PC-9 (cell line): ENCODE results near the gene OBSCN. TPM values are rescaled to one million over a fixed set of nuclear protein-coding genes. Genes with fewer than 3 reads are reported as not detected.

Experiments used
- BruUV-seq: library from RNA; stranded (reverse); fragments of 400-500 nt; replicated peaks from 2 replicates; lab custom pipeline; 2021; lab: Mats Ljungman, UMichigan
- CTCF ChIA-PET: fragments of 300-600 bp; sonication (Branson Sonifier 250); formaldehyde crosslinking; loops from one replicate; lab custom pipeline; 2022; ENCODE audit warnings: antibody characterized with exemption; lab: Charles Lee
- POLR2A ChIA-PET: fragments of 300-600 bp; sonication (Branson Sonifier 250); formaldehyde crosslinking; loops from one replicate; lab custom pipeline; 2022; ENCODE audit warnings: antibody characterized with exemption; ENCODE audit not compliant: unreplicated experiment; lab: Charles Lee
- DNase-seq, 2 experiments: peaks; one replicate each; pipeline versions ENCODE4 v3.0.0 to v3.0.0-alpha.2; 2015 to 2022; ENCODE audit warnings: mixed read lengths in 1 of 2
- H2AFZ ChIP-seq: fragments of 200-600 bp; sonication (generic); 2 replicates; pipeline ENCODE4 v1.8.1; 2017; ENCODE audit warnings: antibody characterized with exemption
- H3F3A ChIP-seq: fragments of 200-600 bp; sonication (generic); 2 replicates; pipeline ENCODE4 v1.8.1; 2017; ENCODE audit warnings: antibody characterized with exemption, mild to moderate bottlenecking, low read depth; ENCODE audit not compliant: insufficient read depth
- H3K27ac ChIP-seq: fragments of 200-600 bp; sonication (generic); 2 replicates; pipeline ENCODE4 v1.6.1; 2016; ENCODE audit warnings: mixed run types
- H3K27me3 ChIP-seq: fragments of 200-600 bp; sonication (generic); 2 replicates; pipeline ENCODE4 v1.6.1; 2016; ENCODE audit warnings: low read depth, mixed run types; ENCODE audit not compliant: insufficient read depth
- H3K36me3 ChIP-seq: fragments of 200-600 bp; sonication (generic); 2 replicates; pipeline ENCODE4 v1.6.1; 2016; ENCODE audit warnings: low read depth, mixed run types
- H3K4me1 ChIP-seq: fragments of 200-600 bp; sonication (generic); replicated peaks from 2 replicates; pipeline ENCODE4 v1.6.1; 2016; ENCODE audit warnings: mixed run types; ENCODE audit not compliant: insufficient read depth
- H3K4me2 ChIP-seq: fragments of 200-600 bp; sonication (generic); 2 replicates; pipeline ENCODE4 v1.6.1; 2017; ENCODE audit warnings: mixed run types
- H3K4me3 ChIP-seq: fragments of 200-600 bp; sonication (generic); 2 replicates; pipeline ENCODE4 v1.6.1; 2016; ENCODE audit warnings: mixed run types
- H3K79me2 ChIP-seq: fragments of 200-600 bp; sonication (generic); 2 replicates; pipeline ENCODE4 v1.6.1; 2017; ENCODE audit warnings: low read depth, mixed run types
- H3K9me2 ChIP-seq: fragments of 200-600 bp; sonication (generic); 2 replicates; pipeline ENCODE4 v1.8.1; 2017; ENCODE audit warnings: mild to moderate bottlenecking; ENCODE audit not compliant: insufficient read depth
- H3K9me3 ChIP-seq: fragments of 200-600 bp; sonication (generic); 2 replicates; pipeline ENCODE4 v1.8.1; 2016; ENCODE audit warnings: low read depth; ENCODE audit not compliant: insufficient read depth
- H4K20me1 ChIP-seq: fragments of 200-600 bp; sonication (generic); 2 replicates; pipeline ENCODE4 v1.8.1; 2017; ENCODE audit not compliant: insufficient read depth
- CTCF ChIP-seq: fragments of 200-600 bp; sonication (generic); conservative IDR thresholded peaks from 2 replicates; pipeline ENCODE4 v1.6.1; 2017; ENCODE audit warnings: mixed run types, antibody characterized with exemption, mild to moderate bottlenecking, moderate library complexity
- EZH2 ChIP-seq: fragments of 200-600 bp; sonication (generic); IDR thresholded peaks from 2 replicates; pipeline ENCODE4 v1.8.0; 2017; ENCODE audit warnings: antibody characterized with exemption, low read depth
- intact Hi-C: fragments of 100-400 bp; cut with micrococcal nuclease; formaldehyde crosslinking; loops from one replicate; pipeline ENCODE4 v1.10.0; 2022; ENCODE audit not compliant: unreplicated experiment
- total RNA-seq: library from RNA; stranded (reverse); gene quantifications from 2 replicates; pipeline ENCODE4 v1.2.3, GENCODE V29; 2021

Gene OBSCN
- total RNA-seq, 1 experiment from 2014 or later: 62.9 TPM

- Histone ChIP-seq H3K79me2 (no peaks in the 10 kb centered on the region), H4K20me1 (no peaks in the 10 kb centered on the region), H2AFZ (no peak overlapping the region), H3K27me3 (no peaks in the 10 kb centered on the region), H3K9me3 (no peaks in the 10 kb centered on the region), H3K27ac (no peak overlapping the region), H3K4me2 (no peak overlapping the region), H3K4me3 (no peak overlapping the region), H3F3A (no peaks in the 10 kb centered on the region), H3K9me2 (no peaks in the 10 kb centered on the region), H3K36me3 (no peaks in the 10 kb centered on the region), H3K4me1 (peaks cover 8% of the 10 kb centered on the region)
- ChIA-PET CTCF (interaction anchor here (1.0 kb wide), 1 partner anchor 364 kb away, joined by 4 read pairs; no protein-coding TSS in a partner anchor), POLR2A (no interaction called here)
- no TSS peak for BruUV-seq
- intact Hi-C loops: no loop called here
- TF ChIP-seq CTCF (no peak), EZH2 (no peak)
- no peak for DNase-seq
Observed at GRCh38 chr1:228362884-228363450, 155.1 kb downstream of the OBSCN start.

- H3K27me3 ChIP-seq: no peaks in the 10 kb centered on the region
- DNase-seq: no peak
- no peaks in the 10 kb centered on the region for H3K9me2 ChIP-seq
- H4K20me1 ChIP-seq: no peaks in the 10 kb centered on the region
- TF ChIP-seq CTCF: no peak
- TF ChIP-seq EZH2: no peak
- H3K79me2 ChIP-seq: no peaks in the 10 kb centered on the region
- POLR2A ChIA-PET: no interaction called here
- no peak overlapping the region for H2AFZ ChIP-seq
- H3F3A ChIP-seq: no peaks in the 10 kb centered on the region
- CTCF ChIA-PET: interaction anchor here (1.0 kb wide), 1 partner anchor 364 kb away, joined by 4 read pairs; no protein-coding TSS in a partner anchor
- H3K4me3 ChIP-seq: no peak overlapping the region
- no peaks in the 10 kb centered on the region for H3K36me3 ChIP-seq
- no peak overlapping the region for H3K27ac ChIP-seq
- peaks cover 12% of the 10 kb centered on the region for H3K4me1 ChIP-seq
- H3K9me3 ChIP-seq: no peaks in the 10 kb centered on the region
- H3K4me2 ChIP-seq: no peak overlapping the region
- no TSS peak for BruUV-seq
- intact Hi-C loops: no loop called here
Observed at GRCh38 chr1:228363686-228364067, 155.8 kb downstream of the OBSCN start.

- intact Hi-C loops: no loop called here
- ChIA-PET CTCF (no interaction called here), POLR2A (no interaction called here)
- H3K4me3 ChIP-seq: no peak overlapping the region
- TF ChIP-seq CTCF (no peak), EZH2 (no peak)
- H3K36me3 ChIP-seq: no peaks in the 10 kb centered on the region
- H3K9me2 ChIP-seq: no peaks in the 10 kb centered on the region
- no peaks in the 10 kb centered on the region for H3K27me3 ChIP-seq
- DNase-seq: no peak
- H3K9me3 ChIP-seq: no peaks in the 10 kb centered on the region
- H3K79me2 ChIP-seq: no peaks in the 10 kb centered on the region
- no peaks in the 10 kb centered on the region; the same call in 1 of the 2 replicates for H3F3A ChIP-seq
- H3K27ac ChIP-seq: no peak overlapping the region
- H4K20me1 ChIP-seq: no peaks in the 10 kb centered on the region
- BruUV-seq: no TSS peak
- H2AFZ ChIP-seq: no peak overlapping the region
- H3K4me1 ChIP-seq: peaks cover 12% of the 10 kb centered on the region
- no peak overlapping the region for H3K4me2 ChIP-seq
Observed at GRCh38 chr1:228364068-228364705, 156.3 kb downstream of the OBSCN start.
